Jurkat, Clone E6-1 (cell line): ENCODE measurements around the gene GSK3B.

ENCODE experiments used
- DNase-seq: peaks from one replicate; pipeline ENCODE4 v3.0.0-alpha.2; 2011; ENCODE audit warnings: low read depth, low spot score
- H3K4me3 ChIP-seq: 2 replicates; pipeline ENCODE4 v1.5.1; 2011; ENCODE audit warnings: mild to moderate bottlenecking, low read length, control low read depth, moderate library complexity

GSK3B gene

DNA sequence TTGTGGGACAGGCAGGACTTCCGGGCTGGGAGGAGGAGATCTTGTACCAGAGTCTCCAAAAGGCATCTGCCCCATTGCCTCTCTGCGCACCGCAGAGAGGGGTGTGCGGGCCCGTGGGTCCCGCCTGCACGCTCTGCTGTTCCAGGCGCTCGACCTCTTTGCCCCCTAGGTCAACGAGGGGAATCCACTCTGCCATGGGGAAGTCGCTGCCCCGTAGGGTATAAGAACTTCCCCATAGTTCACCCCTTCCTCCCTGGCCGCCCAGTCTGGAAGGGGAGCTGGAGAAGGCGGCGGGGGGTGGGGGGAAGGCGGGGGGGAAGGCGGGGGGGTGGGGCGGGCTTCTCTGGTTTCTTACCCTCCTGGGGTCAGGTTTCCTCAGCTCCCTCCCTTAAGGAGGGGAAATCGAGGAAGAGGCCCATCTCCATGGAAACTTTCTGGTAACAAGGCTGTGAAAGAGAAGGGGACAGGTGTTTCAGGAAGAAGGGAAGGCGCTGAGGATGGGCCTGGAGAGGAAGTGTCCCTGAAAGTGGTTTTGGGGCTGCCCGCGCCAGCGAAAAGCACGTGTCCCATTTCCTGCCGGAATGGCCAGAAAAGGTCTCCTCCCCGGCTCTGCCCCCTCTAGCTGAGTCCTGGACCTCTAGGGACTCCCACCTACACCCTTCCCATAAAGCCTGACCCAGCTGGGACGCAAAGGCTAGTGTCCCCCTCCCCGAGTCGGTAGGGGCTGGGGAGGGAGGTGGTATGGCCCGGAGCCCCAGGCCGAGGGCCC is 284.8 kb downstream of the GSK3B start:
- no peak overlapping the region for H3K4me3 ChIP-seq
- DNase-seq, result no peak

DNA sequence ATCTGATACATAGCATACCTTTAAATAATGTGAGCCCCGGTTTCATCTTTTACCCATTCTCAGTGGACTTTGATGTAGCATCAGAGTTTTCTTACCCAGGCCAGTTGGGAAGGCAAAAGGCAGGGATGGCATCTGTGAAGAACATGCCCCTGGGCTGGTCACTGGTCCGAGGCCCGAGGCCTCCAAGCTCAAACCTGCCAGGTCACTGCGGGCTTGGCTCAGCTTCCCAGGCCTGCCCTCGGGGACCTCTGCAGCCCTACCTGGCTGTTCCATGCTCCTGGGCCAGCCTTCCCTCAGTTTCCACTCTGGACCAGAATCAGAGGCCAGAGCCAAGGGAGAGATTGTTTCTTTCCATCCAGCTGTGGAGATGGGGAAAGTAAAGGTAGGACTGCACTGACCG is 285.4 kb downstream of the GSK3B start:
- no peak for DNase-seq
- no peak overlapping the region for H3K4me3 ChIP-seq

DNA sequence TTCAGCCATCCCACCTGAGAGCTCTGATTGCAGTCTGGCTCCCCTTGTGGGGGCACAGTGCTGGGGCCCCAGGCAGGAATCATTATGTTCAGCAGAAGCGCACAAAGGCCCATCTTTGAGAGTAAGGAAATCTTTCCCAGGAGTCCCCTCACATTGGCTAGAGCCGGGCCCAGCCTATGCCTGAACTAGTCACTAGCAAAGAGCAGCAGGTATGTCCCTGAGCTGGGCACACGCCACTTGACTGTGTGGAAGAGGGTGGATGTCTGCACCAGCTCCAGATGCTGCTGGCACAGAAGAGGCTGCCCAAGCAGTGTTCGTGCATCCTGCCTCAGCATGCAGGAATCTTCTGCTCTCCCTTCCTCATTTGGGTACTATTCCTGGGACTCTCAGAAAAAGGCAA is 286.0 kb downstream of the GSK3B start:
- no peak overlapping the region for H3K4me3 ChIP-seq
- DNase-seq, result no peak

DNA sequence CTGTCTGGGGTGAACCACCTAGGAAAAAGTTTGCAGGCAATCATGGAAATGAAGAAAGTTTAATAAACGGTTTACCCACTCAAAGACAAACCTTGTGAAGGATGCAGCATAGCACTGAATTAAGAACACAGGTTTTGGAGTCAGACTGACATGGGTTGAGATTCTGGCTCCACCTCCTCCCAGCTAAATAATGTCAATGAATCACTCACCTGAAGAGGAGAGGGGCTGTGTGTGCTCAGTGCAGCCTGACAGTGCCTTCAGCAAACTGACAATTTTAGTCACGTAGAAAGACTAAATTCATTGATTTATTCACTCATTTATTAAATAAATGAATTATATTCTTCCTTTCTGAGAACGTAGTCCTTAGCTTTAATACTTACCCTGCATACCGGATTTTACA is 293.4 kb downstream of the GSK3B start:
- H3K4me3 ChIP-seq, result no peak overlapping the region
- DNase-seq, result no peak

DNA sequence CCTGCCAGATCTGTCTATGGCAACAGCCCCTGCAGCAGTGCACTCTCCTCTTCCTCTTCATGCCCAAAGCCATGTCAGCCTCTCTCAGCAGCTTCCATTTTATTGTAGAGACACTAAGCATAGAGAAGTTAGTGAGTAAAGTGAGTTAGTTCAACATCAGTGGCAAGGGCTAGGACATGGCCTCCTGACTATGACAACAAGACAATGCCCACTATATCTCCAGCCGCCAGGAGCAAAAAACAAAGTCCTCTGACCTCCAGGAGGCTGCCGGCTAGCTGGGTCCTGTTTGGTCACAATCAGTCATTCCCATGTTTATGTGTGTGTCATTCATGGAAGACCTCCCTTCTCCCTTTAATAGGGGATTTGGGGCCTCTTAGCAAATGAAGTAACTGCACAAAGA is 297.5 kb downstream of the GSK3B start:
- DNase-seq, result no peak
- H3K4me3 ChIP-seq, result no peak overlapping the region

DNA sequence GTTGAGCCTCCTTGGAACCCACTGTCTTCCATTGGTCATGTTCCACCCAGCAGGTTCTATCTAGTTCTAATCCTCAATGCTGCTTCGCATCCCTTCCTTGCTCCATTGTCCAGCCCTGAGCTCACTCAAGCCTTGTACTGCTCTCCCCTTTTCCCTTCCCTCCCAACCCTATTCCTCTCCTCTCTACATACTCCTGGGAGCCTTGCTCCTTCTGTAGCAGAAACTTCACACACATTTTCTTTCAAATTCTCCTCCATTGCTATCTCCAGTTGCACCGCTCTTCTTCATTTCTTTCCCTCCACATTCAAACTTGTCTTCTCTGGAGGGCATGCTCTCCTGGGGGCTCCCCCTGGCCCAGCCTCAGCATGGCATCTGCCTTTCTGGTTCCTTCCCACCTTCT is 297.9 kb downstream of the GSK3B start:
- H3K4me3 ChIP-seq, result no peak overlapping the region
- DNase-seq, result no peak

DNA sequence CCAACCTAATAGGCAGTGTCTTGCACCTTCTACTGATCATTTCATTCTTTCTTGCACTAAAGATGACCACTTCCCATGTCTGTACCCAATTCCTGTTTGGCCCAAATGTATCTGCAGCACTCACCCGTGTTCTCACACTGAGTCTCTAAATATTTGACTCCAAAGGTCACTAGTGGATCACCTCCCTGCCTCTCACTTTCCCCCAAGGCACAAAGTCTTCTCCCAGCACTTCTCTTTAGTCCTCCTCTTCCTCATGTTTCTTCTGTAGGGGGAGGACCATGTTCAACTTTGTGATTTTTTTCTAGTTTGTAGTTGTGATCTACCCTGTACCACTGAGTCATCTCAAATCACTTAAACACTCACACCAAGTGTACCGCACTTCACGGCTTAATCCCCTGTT is 298.4 kb downstream of the GSK3B start:
- DNase-seq, result no peak
- H3K4me3 ChIP-seq, result no peak overlapping the region

DNA sequence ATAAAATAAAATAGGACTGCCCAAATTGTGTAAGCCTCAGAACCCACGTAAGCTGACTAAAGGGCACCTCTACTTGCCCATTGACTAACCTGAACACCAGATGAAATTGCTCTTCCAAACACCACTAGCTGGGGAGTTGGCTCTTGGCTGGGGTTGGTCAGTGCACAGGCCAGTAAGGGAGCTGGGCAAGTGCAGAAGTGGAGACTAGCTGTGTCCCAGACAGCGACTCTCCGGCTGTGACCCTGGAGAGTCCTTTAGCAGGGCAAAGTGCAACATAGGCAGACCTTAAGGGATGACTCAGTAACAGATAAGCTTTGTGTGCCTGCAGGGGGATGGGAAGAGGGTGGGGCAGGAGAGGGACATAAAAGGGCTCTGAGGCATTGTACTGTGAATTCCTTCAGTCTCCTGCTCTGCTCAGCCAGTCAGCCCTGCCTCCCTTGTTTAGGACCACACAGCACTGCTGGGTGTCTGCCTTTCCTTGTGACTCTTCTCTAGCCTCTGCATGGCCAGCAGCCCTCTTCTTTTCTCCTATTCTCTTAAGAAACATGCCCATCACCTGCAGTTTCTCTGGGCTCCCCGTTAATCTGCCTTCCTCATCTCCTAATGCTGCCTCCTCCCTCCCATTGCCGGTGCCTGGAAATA is 299.2 kb downstream of the GSK3B start:
- peak; percentile 8 for DNase-seq
- H3K4me3 ChIP-seq, result no peak overlapping the region

DNA sequence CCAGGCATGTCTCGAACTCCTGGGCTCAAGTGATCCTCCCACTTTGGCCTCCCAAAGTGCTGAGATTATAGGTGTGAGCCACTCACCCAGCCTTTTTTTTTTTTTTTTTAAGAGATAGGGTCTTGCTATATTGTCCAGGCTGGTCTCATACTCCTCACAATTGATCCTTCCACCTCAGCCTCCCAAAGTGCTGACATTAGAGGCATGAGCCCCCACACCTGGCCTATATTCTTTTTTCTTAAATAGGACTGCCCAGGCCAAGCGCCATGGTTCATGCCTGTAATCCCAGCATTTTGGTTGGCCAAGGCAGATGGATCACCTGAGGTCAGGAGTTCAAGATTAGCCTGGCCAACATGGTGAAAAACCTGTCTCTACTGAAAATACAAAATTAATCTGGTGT is 299.8 kb downstream of the GSK3B start:
- H3K4me3 ChIP-seq, result no peak overlapping the region
- DNase-seq, result no peak

DNA sequence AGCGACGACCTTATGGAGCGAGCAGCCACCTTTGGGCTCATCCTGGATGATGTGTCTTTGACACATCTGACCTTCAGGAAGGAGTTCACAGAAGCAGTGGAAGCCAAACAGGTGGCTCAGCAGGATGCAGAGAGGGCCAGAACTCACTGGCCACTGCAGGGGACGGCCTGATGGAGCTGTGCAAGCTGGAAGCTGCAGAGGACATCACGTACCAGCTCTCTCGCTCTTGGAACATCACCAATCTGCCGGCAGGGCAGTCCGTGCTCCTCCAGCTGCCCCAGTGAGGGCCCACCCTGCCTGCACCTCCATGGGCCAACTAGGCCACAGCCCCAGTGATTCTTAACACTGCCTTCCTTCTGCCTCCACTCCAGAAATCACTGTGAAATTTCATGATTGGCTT is 302.0 kb downstream of the GSK3B start:
- no peak for DNase-seq
- H3K4me3 ChIP-seq, result no peak overlapping the region

DNA sequence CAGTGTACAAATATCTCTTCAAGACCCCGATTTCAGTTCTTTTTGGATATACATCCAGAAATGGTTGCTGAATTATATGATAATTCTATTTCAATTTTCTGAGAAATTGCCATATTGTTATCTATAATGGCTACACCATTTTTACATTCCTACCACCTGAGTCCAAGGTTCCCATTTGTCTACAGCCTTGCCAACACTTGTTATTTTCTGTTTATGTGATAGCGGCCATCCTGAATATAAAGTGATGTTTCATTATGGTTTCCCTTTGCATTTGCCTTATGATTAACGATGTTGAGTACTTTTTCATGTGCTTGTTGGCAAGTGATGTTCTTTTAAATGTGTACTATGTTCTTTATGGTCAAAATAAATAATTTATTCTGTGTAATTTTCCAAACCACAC is 303.9 kb downstream of the GSK3B start:
- H3K4me3 ChIP-seq, result no peak overlapping the region
- DNase-seq, result no peak

DNA sequence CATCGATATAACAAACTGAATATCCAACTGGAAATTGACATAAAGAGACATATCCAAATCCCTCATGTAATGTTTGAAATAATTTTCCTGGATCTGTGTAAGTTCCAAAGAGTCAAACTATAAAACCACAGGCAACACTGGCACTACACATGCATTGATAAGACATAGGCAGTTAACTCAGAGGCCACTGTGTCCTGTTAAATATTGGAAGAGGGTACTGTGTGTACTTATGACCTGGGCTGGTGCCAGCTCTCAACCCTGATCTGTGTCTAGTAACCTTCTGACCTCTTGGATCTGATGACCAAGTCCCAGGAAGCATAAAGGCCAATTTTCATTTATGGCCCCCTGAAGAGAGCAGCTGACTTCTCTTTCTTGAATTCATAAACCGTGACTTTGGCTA is 307.8 kb downstream of the GSK3B start:
- no peak overlapping the region for H3K4me3 ChIP-seq
- DNase-seq, result no peak

DNA sequence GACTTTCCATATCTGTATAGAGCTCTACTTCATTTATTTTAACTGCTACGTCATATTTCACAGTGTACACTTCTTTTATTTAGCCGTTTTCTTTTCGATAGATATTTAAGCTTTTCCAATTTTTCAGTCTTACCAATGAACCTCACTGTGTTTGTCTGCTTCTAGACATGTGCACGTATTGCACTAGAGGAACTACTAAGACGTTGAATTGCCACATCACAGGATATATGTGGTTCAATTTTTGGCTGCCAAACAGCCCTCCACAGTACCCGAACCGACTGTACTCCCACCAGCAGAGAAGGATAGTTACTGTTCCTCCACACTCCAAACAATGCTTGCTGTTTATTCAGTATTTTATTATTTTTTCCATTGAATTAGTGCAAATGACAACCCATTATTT is 310.4 kb downstream of the GSK3B start:
- DNase-seq, result peak; percentile 66
- H3K4me3 ChIP-seq, result no peak overlapping the region

DNA sequence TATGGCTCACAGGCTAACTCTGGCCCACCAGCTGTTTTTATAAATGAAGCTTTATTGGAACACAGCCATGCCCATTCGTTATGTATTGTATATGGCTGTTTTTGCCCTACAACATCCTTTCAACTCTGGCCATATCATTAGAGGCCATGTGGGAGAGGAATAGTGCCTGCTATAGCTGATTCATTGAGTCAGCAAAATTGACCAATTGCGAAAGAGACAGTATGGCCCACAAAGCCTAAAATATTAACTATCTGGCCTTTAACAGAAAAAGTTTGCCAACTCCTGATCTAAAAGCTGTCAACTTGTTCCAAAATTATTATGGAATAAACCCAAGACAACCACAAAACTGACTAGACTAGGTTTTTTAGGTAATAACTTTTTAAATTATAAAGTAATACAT is 311.0 kb downstream of the GSK3B start:
- H3K4me3 ChIP-seq, result no peak overlapping the region
- no peak for DNase-seq

DNA sequence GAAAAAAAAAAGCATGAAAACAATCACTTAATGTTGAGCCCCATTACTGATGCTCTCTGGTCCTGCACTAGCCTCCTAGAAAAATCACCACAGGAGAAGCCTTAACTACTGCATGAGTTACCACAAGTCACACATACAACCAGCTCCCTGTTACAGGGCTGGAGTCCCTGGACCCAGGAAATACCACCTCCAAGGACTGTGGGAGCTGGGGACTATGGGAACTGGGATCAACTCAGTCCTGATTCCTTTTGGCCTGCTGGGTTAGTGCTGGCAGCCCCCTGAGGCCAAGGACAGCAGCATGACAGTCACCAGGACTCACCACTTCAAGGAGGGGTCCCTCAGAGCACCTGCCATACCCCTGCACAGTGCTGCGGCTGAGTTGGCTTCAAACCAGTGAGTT is 311.8 kb downstream of the GSK3B start:
- DNase-seq, result no peak
- no peak overlapping the region for H3K4me3 ChIP-seq

DNA sequence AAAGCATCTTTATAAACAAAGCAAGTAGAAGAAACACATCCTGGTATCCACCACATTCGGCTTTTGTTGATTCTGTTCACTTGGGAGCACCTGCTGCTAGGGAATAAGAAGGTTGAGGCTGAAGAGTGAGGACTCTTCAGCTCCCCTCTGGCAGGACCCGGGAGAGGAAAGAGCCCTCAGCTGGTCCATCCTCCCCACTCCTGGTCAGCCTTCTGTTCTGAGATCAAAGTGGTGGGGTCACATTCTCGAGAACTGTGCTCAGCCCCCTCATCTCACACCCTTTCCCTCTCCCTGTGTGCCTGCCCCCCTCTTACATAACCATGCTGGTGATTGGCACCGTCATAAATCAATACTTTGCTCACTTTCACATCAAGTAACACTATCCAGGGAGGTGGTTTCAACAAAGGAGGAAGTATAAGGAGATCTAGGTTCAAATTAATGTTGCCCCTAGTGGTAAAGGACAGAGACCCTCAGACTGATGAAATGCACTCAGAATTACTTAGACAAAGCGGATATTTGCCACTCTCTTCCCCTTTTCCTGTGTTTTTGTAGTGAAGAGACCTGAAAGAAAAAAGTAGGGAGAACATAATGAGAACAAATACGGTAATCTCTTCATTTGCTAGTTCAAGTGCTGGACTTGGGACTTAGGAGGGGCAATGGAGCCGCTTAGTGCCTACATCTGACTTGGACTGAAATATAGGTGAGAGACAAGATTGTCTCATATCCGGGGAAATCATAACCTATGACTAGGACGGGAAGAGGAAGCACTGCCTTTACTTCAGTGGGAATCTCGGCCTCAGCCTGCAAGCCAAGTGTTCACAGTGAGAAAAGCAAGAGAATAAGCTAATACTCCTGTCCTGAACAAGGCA is 312.7 kb downstream of the GSK3B start, which contains the start of gene NR1I2:
Gene NR1I2, plus strand, starts transcription at position 772 of the 869 bp plus-strand sequence.
- DNase-seq, result no peak
- H3K4me3 ChIP-seq, result no peak within 1 kb of the TSS

DNA sequence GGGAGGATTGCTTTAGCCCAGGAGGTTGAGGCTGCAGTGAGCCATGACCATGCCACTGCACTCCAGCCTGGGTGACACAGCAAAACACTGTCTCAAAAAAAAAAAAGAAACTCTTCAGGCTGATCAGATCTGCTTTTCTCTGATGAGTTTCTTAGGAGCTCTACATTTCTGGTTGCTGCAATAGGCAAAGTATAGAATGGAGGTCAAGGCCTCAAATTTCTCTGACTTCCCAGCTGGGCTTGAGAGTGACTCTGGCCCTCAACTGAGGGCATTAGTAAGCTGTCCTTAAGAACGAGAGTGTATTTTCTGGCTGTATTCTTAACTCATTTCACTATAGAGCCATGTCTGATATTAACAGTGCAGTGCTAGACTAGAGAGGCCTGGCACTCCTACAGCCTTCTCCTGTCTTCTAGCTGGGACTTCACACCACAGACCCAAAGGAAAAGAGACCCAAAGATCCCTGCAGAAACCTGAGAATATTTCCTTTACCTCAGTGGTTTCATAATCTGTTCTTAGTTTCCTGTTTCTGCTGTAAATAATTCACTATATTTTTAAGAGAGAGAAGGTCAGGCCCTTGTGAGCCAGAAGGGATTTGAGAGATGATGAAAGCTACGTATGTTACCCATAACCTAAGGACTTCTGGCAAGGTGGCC is 314.4 kb downstream of the GSK3B start:
- H3K4me3 ChIP-seq, result no peak overlapping the region
- DNase-seq, result no peak

DNA sequence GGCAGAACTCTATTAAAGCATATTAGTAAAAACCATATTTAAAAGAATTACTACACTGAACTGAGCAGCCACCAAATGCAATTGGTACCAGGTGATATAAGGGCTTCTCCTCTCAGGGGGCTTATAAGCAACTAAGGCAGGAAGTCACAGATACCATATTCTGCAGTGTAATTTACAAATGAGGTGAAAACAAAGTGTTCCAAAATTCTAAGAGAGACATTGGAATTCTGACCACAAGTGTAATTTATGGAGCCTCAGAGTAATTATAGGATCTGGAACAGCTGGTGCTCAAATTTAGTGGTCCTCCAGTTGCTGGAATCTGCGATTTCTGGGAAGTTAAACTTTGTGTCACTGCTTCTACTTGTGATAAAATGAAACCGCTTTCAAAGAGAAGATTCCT is 315.4 kb downstream of the GSK3B start:
- H3K4me3 ChIP-seq, result no peak overlapping the region
- no peak for DNase-seq

DNA sequence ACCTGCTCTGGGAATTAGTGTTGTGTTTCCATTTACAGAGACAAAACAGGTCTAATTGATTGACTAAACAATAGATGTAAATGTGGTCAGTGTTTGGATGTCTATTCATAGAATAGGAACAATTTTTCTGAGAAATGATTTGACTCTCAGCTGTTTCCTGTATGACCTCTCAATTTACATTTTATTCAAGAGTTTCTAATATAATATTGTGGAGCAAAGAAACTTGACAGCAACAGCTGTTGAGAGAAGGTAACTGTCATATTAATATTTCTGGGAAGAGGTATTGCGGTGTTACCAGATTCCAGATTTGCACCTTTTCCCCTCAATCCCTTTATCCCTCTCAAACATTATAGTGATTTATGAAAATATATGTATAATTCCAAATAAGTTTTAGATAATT is 316.1 kb downstream of the GSK3B start:
- no peak for DNase-seq

DNA sequence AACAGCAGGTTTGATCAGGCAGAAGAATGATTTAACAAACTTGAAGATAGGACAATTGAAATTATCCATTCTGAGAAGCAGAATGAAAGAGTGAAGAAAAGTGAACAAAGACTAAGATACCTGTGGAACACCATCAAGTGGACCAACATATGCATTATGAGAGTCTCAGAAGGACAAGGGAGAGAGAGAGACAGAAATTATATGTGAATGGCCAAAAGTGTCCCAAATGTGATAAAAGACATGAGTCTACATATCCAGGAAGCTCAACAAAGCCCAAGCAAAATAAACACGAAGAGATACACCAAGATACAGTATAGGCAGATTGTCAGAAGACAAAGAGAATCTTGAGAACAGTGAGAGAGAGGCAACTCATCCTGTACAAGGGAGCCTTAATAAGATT is 317.9 kb downstream of the GSK3B start:
- no peak overlapping the region for H3K4me3 ChIP-seq
- DNase-seq, result no peak

More for the DNA sequence above, 316.1 kb downstream of the GSK3B start:
- no peak overlapping the region for H3K4me3 ChIP-seq
